Trophoblast cell (in vitro differentiated cells and primary cell): ENCODE measurements around the gene PIGN.
"Not testable (repeated sequence)": the region's sequence is repeated elsewhere in the genome, so short reads cannot be mapped to it uniquely, and the experiment has no call there.

Source experiments
- DNase-seq, 2 donors: peaks; one replicate each; pipeline ENCODE4 v3.0.0-alpha.2; 2016
- H2AFZ ChIP-seq: 2 replicates; pipeline ENCODE4 v1.6.1; 2013; ENCODE audit warnings: low read length, moderate library complexity, mild to moderate bottlenecking; ENCODE audit not compliant: insufficient read depth, poor library complexity
- H2AK5ac ChIP-seq: 2 replicates; pipeline ENCODE4 v1.6.1; 2013; ENCODE audit warnings: mild to moderate bottlenecking, low read length
- H2BK120ac ChIP-seq: 2 replicates; pipeline ENCODE4 v1.6.1; 2013; ENCODE audit warnings: low read length, mild to moderate bottlenecking, moderate library complexity; ENCODE audit not compliant: insufficient read depth, poor library complexity
- H2BK12ac ChIP-seq: 2 replicates; pipeline ENCODE4 v1.6.1; 2013; ENCODE audit warnings: mild to moderate bottlenecking, low read length, moderate library complexity
- H2BK5ac ChIP-seq: 2 replicates; pipeline ENCODE4 v1.6.1; 2013; ENCODE audit warnings: low read length, low read depth, moderate library complexity, mild to moderate bottlenecking; ENCODE audit not compliant: poor library complexity
- H3K14ac ChIP-seq: 2 replicates; pipeline ENCODE4 v1.6.1; 2013; ENCODE audit warnings: mild to moderate bottlenecking, low read length
- H3K18ac ChIP-seq: 2 replicates; pipeline ENCODE4 v1.6.1; 2013; ENCODE audit warnings: mild to moderate bottlenecking, low read length
- H3K23ac ChIP-seq: 2 replicates; pipeline ENCODE4 v1.6.1; 2013; ENCODE audit warnings: low read length
- H3K27ac ChIP-seq: 2 replicates; pipeline ENCODE4 v1.5.1; 2013; ENCODE audit warnings: low read depth, mild to moderate bottlenecking, inconsistent platforms, low read length, moderate library complexity
- H3K27me3 ChIP-seq: 2 replicates; pipeline ENCODE4 v1.6.1; 2013; ENCODE audit warnings: inconsistent platforms, mild to moderate bottlenecking, low read length, moderate library complexity; ENCODE audit not compliant: insufficient read depth
- H3K36me3 ChIP-seq, 2 experiments: 1 replicate in 1 of 2; 2 replicates in 1 of 2; pipeline ENCODE4 v1.6.1; 2013; ENCODE audit warnings: low read length in 2 of 2, mild to moderate bottlenecking in 2 of 2, moderate library complexity in 1 of 2; ENCODE audit not compliant: insufficient read depth in 2 of 2, control insufficient read depth in 1 of 2
- H3K4ac ChIP-seq: 2 replicates; pipeline ENCODE4 v1.6.1; 2013; ENCODE audit warnings: low read depth, mild to moderate bottlenecking, low read length, moderate library complexity
- H3K4me1 ChIP-seq, 2 experiments: 1 replicate in 1 of 2; 2 replicates in 1 of 2; pipeline ENCODE4 v1.6.1; 2013; ENCODE audit warnings: low read length in 2 of 2, mild to moderate bottlenecking in 2 of 2, moderate library complexity in 1 of 2; ENCODE audit not compliant: insufficient read depth in 2 of 2, control insufficient read depth in 1 of 2
- H3K4me2 ChIP-seq: 2 replicates; pipeline ENCODE4 v1.6.1; 2013; ENCODE audit warnings: inconsistent platforms, mild to moderate bottlenecking, low read length, moderate library complexity
- H3K4me3 ChIP-seq: 2 replicates; pipeline ENCODE4 v1.5.1; 2013; ENCODE audit warnings: mild to moderate bottlenecking, low read depth, low read length, inconsistent platforms
- H3K79me1 ChIP-seq: one replicate; pipeline ENCODE4 v1.6.1; 2013; ENCODE audit warnings: low read length
- H3K79me2 ChIP-seq: 2 replicates; pipeline ENCODE4 v1.6.1; 2013; ENCODE audit warnings: low read length, mild to moderate bottlenecking; ENCODE audit not compliant: control insufficient read depth, insufficient read depth, poor library complexity
- H3K9ac ChIP-seq: 2 replicates; pipeline ENCODE4 v1.6.1; 2013; ENCODE audit warnings: mild to moderate bottlenecking, low read length
- H3K9me3 ChIP-seq: 2 replicates; pipeline ENCODE4 v1.6.1; 2013; ENCODE audit warnings: low read depth, mild to moderate bottlenecking, control low read depth, inconsistent platforms, low read length; ENCODE audit not compliant: insufficient read depth
- H4K12ac ChIP-seq: 2 replicates; pipeline ENCODE4 v1.6.1; 2013; ENCODE audit warnings: low read depth, mild to moderate bottlenecking, low read length, moderate library complexity
- H4K8ac ChIP-seq: 2 replicates; pipeline ENCODE4 v1.6.1; 2013; ENCODE audit warnings: low read depth, mild to moderate bottlenecking, low read length, moderate library complexity
- H4K91ac ChIP-seq: one replicate; pipeline ENCODE4 v1.6.1; 2013; ENCODE audit warnings: low read depth, mild to moderate bottlenecking, low read length, moderate library complexity
- WGBS: extraction: QIAGEN DNeasy Blood & Tissue Kit; methylation state at CpG from one replicate; pipeline ENCODE4 v1.1.7; 2013; ENCODE audit warnings: missing lambda C conversion rate; ENCODE audit not compliant: insufficient read length, insufficient coverage; ENCODE audit errors: extremely low coverage; 5-methylcytosine and 5-hydroxymethylcytosine counted together

PIGN gene

GRCh38 chr18:62172298-62172697 is 14.6 kb downstream of the PIGN start:
- H3K36me3 ChIP-seq, result no peaks in the 10 kb centered on the region
- no peak overlapping the region for H3K27ac ChIP-seq
- H3K4me3 ChIP-seq, result no peak overlapping the region
- H3K4me1 ChIP-seq, result no peaks in the 10 kb centered on the region
- no peak overlapping the region for H3K23ac ChIP-seq
- no peak overlapping the region for H4K8ac ChIP-seq
- no peak overlapping the region for H2AFZ ChIP-seq
- no peak for DNase-seq
- no peak overlapping the region for H4K91ac ChIP-seq
- no peak overlapping the region for H3K18ac ChIP-seq
- H3K4ac ChIP-seq, result no peak overlapping the region
- H3K4me2 ChIP-seq, result no peak overlapping the region
- H3K79me2 ChIP-seq, result no peaks in the 10 kb centered on the region
- no peak overlapping the region for H3K9ac ChIP-seq
- no peak overlapping the region for H2BK12ac ChIP-seq
- no peak overlapping the region for H2BK120ac ChIP-seq
- no peaks in the 10 kb centered on the region for H3K79me1 ChIP-seq
- H4K12ac ChIP-seq, result no peak overlapping the region
- no peak overlapping the region for H2AK5ac ChIP-seq
- no peaks in the 10 kb centered on the region for H3K27me3 ChIP-seq
- no peak overlapping the region for H2BK5ac ChIP-seq
- no peaks in the 10 kb centered on the region for H3K9me3 ChIP-seq
- H3K14ac ChIP-seq, result no peak overlapping the region

- no peak for DNase-seq
- H3K23ac ChIP-seq, result no peak overlapping the region
- no peaks in the 10 kb centered on the region for H3K27me3 ChIP-seq
- H3K4me3 ChIP-seq, result no peak overlapping the region
- H4K8ac ChIP-seq, result no peak overlapping the region
- no peaks in the 10 kb centered on the region for H3K36me3 ChIP-seq
- H4K12ac ChIP-seq, result no peak overlapping the region
- no CpG with 5 or more reads among the region's 1 CpG for WGBS
- H4K91ac ChIP-seq, result no peak overlapping the region
- H3K9ac ChIP-seq, result no peak overlapping the region
- H2AK5ac ChIP-seq, result no peak overlapping the region
- H2BK120ac ChIP-seq, result no peak overlapping the region
- H3K79me2 ChIP-seq, result no peaks in the 10 kb centered on the region
- no peak overlapping the region for H3K18ac ChIP-seq
- H3K4me2 ChIP-seq, result no peak overlapping the region
- H3K79me1 ChIP-seq, result no peaks in the 10 kb centered on the region
- no peak overlapping the region for H3K4ac ChIP-seq
- no peak overlapping the region for H2BK5ac ChIP-seq
- no peaks in the 10 kb centered on the region for H3K9me3 ChIP-seq
- H3K27ac ChIP-seq, result no peak overlapping the region
- no peak overlapping the region for H2BK12ac ChIP-seq
- H2AFZ ChIP-seq, result no peak overlapping the region
- H3K14ac ChIP-seq, result no peak overlapping the region
- no peaks in the 10 kb centered on the region for H3K4me1 ChIP-seq
Measured at GRCh38 chr18:62170857-62171256, 16.0 kb downstream of the PIGN start.

- not testable (repeated sequence) for H2BK5ac ChIP-seq, H4K8ac ChIP-seq, H4K91ac ChIP-seq, H3K27me3 ChIP-seq, H3K9ac ChIP-seq, H3K9me3 ChIP-seq, H3K4me2 ChIP-seq, H3K79me2 ChIP-seq, H3K4ac ChIP-seq, H3K4me1 ChIP-seq, H3K14ac ChIP-seq, H3K36me3 ChIP-seq, H3K79me1 ChIP-seq, H3K18ac ChIP-seq, DNase-seq, H2AFZ ChIP-seq, H3K23ac ChIP-seq, H3K27ac ChIP-seq, H2BK12ac ChIP-seq, H2BK120ac ChIP-seq, H2AK5ac ChIP-seq, H4K12ac ChIP-seq, H3K4me3 ChIP-seq
- WGBS, result no CpG with 5 or more reads among the region's 1 CpG
Measured at GRCh38 chr18:62166524-62166923, 20.3 kb downstream of the PIGN start.

GRCh38 chr18:62165583-62165982 is 21.3 kb downstream of the PIGN start:
- no peaks in the 10 kb centered on the region for H3K4me1 ChIP-seq
- no peaks in the 10 kb centered on the region for H3K27me3 ChIP-seq
- H4K8ac ChIP-seq, result no peak overlapping the region
- H3K27ac ChIP-seq, result no peak overlapping the region
- H4K12ac ChIP-seq, result no peak overlapping the region
- H2BK5ac ChIP-seq, result no peak overlapping the region
- H3K23ac ChIP-seq, result no peak overlapping the region
- no peak overlapping the region for H3K4me2 ChIP-seq
- H4K91ac ChIP-seq, result no peak overlapping the region
- no peaks in the 10 kb centered on the region for H3K36me3 ChIP-seq
- DNase-seq, result no peak
- no peak overlapping the region for H3K4ac ChIP-seq
- H3K9ac ChIP-seq, result no peak overlapping the region
- H2AK5ac ChIP-seq, result no peak overlapping the region
- no CpG with 5 or more reads among the region's 3 CpGs for WGBS
- H3K14ac ChIP-seq, result no peak overlapping the region
- H3K79me1 ChIP-seq, result no peaks in the 10 kb centered on the region
- no peaks in the 10 kb centered on the region for H3K9me3 ChIP-seq
- H2BK120ac ChIP-seq, result no peak overlapping the region
- H3K18ac ChIP-seq, result no peak overlapping the region
- no peak overlapping the region for H3K4me3 ChIP-seq
- H2BK12ac ChIP-seq, result no peak overlapping the region
- no peaks in the 10 kb centered on the region for H3K79me2 ChIP-seq
- no peak overlapping the region for H2AFZ ChIP-seq
